GM12878 (cell line): ENCODE measurements around the gene CAMTA1. TPM values are rescaled to one million over a fixed set of nuclear protein-coding genes. Genes with fewer than 3 reads are reported as not detected.

Source experiments
- ATAC-seq: fragments of 200-7000 bp; cut with Tn5 transposase; 3 replicates; pipeline ENCODE4 v1.9.1; 2020; ENCODE audit warnings: mild to moderate bottlenecking, moderate library complexity
- BruUV-seq: library from RNA; stranded (reverse); fragments of 400-500 nt; replicated peaks from 2 replicates; lab custom pipeline; 2021; lab: Mats Ljungman, UMichigan
- CTCF ChIA-PET: fragments of 300-600 bp; sonication (Branson Sonifier 250); formaldehyde crosslinking; extraction: SDS; loops from one replicate; lab custom pipeline; 2021; ENCODE audit warnings: inconsistent platforms; lab: Yijun Ruan, JAX
- POLR2A ChIA-PET: fragments of 350-600 bp; formaldehyde crosslinking; extraction: SDS; loops from one replicate; lab custom pipeline; 2021; ENCODE audit warnings: inconsistent platforms; lab: Charles Lee
- RAD21 ChIA-PET: fragments of 300-600 bp; sonication (Branson Sonifier 250); formaldehyde crosslinking; loops from one replicate; lab custom pipeline; 2023; ENCODE audit warnings: antibody characterized with exemption; ENCODE audit not compliant: unreplicated experiment; lab: Charles Lee
- SMC1A ChIA-PET: fragments of 300-600 bp; sonication (Branson Sonifier 250); formaldehyde crosslinking; loops from one replicate; lab custom pipeline; 2023; ENCODE audit not compliant: unreplicated experiment, uncharacterized antibody; lab: Charles Lee
- DNase-seq: peaks from one replicate; pipeline ENCODE4 v3.0.0-alpha.2; 2011; ENCODE audit warnings: low read depth, low spot score
- FAIRE-seq: peaks from 3 replicates; lab custom pipeline; 2011; peaks lifted over from hg19 to GRCh38; lab: Jason Lieb, UNC
- H2AFZ ChIP-seq: 2 replicates; pipeline ENCODE4 v1.6.0; 2011; ENCODE audit warnings: low read depth, low read length, control low read depth; ENCODE audit not compliant: control insufficient read depth
- H3K27ac ChIP-seq: 2 replicates; pipeline ENCODE4 v1.5.1; 2011; ENCODE audit warnings: control low read depth; ENCODE audit not compliant: control insufficient read depth, insufficient read depth
- H3K27me3 ChIP-seq, 2 experiments: replicated peaks in 1 of 2; 2 replicates each; pipeline versions ENCODE4 v1.6.0 to v1.6.1; 2011; ENCODE audit warnings: low read length in 1 of 2; ENCODE audit not compliant: control insufficient read depth in 2 of 2, insufficient read depth in 2 of 2
- H3K36me3 ChIP-seq, 2 experiments: 2 replicates each; pipeline ENCODE4 v1.5.1; 2011; ENCODE audit warnings: low read length in 1 of 2; ENCODE audit not compliant: control insufficient read depth in 2 of 2, insufficient read depth in 2 of 2
- H3K4me1 ChIP-seq: 2 replicates; pipeline ENCODE4 v1.6.1; 2011; ENCODE audit warnings: mild to moderate bottlenecking, low read length, moderate library complexity, mixed read lengths; ENCODE audit not compliant: control insufficient read depth, insufficient read depth
- H3K4me2 ChIP-seq: 2 replicates; pipeline ENCODE4 v1.6.0; 2011; ENCODE audit warnings: control low read depth; ENCODE audit not compliant: control insufficient read depth, insufficient read depth
- H3K4me3 ChIP-seq: fragments of 200-600 bp; sonication (generic); 2 replicates; pipeline ENCODE4 v1.5.1; 2016
- H3K79me2 ChIP-seq: 2 replicates; pipeline ENCODE4 v1.6.0; 2011; ENCODE audit warnings: low read length; ENCODE audit not compliant: control insufficient read depth, insufficient read depth
- H3K9ac ChIP-seq: 2 replicates; pipeline ENCODE4 v1.8.0; 2011; ENCODE audit warnings: low read length, control low read depth, mixed read lengths; ENCODE audit not compliant: control insufficient read depth, insufficient read depth
- H3K9me3 ChIP-seq: replicated peaks from 3 replicates; pipeline ENCODE4 v1.5.1; 2011; ENCODE audit warnings: mild to moderate bottlenecking, low read length; ENCODE audit not compliant: control insufficient read depth, insufficient read depth
- H4K20me1 ChIP-seq: 2 replicates; pipeline ENCODE4 v1.6.0; 2011; ENCODE audit not compliant: control insufficient read depth, insufficient read depth
- CBX3 ChIP-seq: fragments of 200-600 bp; sonication (generic); IDR thresholded peaks from 2 replicates; pipeline ENCODE4 v1.6.1; 2016; ENCODE audit warnings: low read depth, borderline replicate concordance
- ESRRA ChIP-seq: IDR thresholded peaks from 2 replicates; pipeline ENCODE4 v1.6.1; 2012; ENCODE audit warnings: mild to moderate bottlenecking, low read length, improper control_type of control experiment
- NBN ChIP-seq: fragments of 450-650 bp; IDR thresholded peaks from 2 replicates; pipeline ENCODE4 v1.6.1; 2016
- PAX5 ChIP-seq: IDR thresholded peaks from 2 replicates; pipeline ENCODE4 v1.6.1; 2011; ENCODE audit warnings: low read depth, low read length, borderline replicate concordance
- SRF ChIP-seq, 2 experiments: IDR thresholded peaks; 2 replicates each; pipeline ENCODE4 v1.6.1; 2011; ENCODE audit warnings: low read depth in 2 of 2, low read length in 2 of 2, mild to moderate bottlenecking in 1 of 2, moderate library complexity in 1 of 2
- TCF3 ChIP-seq: IDR thresholded peaks from 2 replicates; pipeline ENCODE4 v1.6.1; 2012; ENCODE audit warnings: low read depth, mild to moderate bottlenecking, low read length, borderline replicate concordance; ENCODE audit not compliant: insufficient read depth
- ZZZ3 ChIP-seq: IDR thresholded peaks from 2 replicates; pipeline ENCODE4 v1.6.1; 2011; ENCODE audit warnings: low read depth; ENCODE audit not compliant: control insufficient read depth, insufficient read length
- WGBS: methylation state at CpG from one replicate; pipeline ENCODE4 v1.1.6; 2016; ENCODE audit warnings: low lambda C conversion rate; ENCODE audit not compliant: insufficient replicate concordance, insufficient coverage; ENCODE audit errors: missing lambda C conversion rate; 5-methylcytosine and 5-hydroxymethylcytosine counted together
- in situ Hi-C: fragments of 300-500 bp; cut with MboI; formaldehyde crosslinking; loops from 9 replicates; pipeline ENCODE4 v1.14.3; 2018; ENCODE audit warnings: mixed read lengths
- intact Hi-C: fragments of 100-400 bp; cut with micrococcal nuclease; formaldehyde crosslinking; loops from one replicate; pipeline ENCODE4 v1.14.2; 2022; ENCODE audit not compliant: unreplicated experiment
- polyA plus RNA-seq, 11 experiments: library from polyadenylated mRNA; depleted of rRNA in 4 of 11; unstranded in 6 of 11; stranded (reverse) in 5 of 11; fragments of >200 nt; fragmentation: Nextera tagmentation in 4 of 11; fragmentation: Illumina TruSeq in 1 of 11; extraction: Ambion mirVana in 4 of 11; extraction: Trizol in 1 of 11; gene quantifications; 1 replicate in 1 of 11; 2 replicates in 10 of 11; pipeline versions ENCODE4 v1.2.1 to v1.2.3, GENCODE V29; 2011 to 2016; ENCODE audit warnings: inconsistent platforms in 2 of 11, missing spikeins in 2 of 11, low read depth in 1 of 11
- total RNA-seq, 4 experiments: library from RNA; depleted of rRNA in 3 of 4; stranded (reverse); fragments of >200 nt in 3 of 4; fragmentation: Illumina TruSeq in 1 of 4; extraction: Trizol in 1 of 4; gene quantifications; 2 replicates each; pipeline versions ENCODE4 v1.2.1 to v1.2.3, GENCODE V29; 2013 to 2021
- TF ChIP-seq, protein P1 (sequence below): fragments of 150-350 bp; IDR thresholded peaks from 2 replicates; pipeline ENCODE4 v1.6.1; 2014; ENCODE audit warnings: mild to moderate bottlenecking, low read depth, low read length
- TF ChIP-seq, protein P2 (sequence below): IDR thresholded peaks from 2 replicates; pipeline ENCODE4 v1.6.1; 2012; ENCODE audit warnings: low read depth, low read length, improper control_type of control experiment
- TF ChIP-seq, protein P3 (sequence below): IDR thresholded peaks from 2 replicates; pipeline ENCODE4 v1.6.1; 2011; ENCODE audit warnings: borderline replicate concordance, low read depth, mild to moderate bottlenecking, moderate library complexity, low read length; ENCODE audit not compliant: insufficient read depth, poor library complexity, severe bottlenecking

CAMTA1 gene
- total and polyA plus RNA-seq, 10 of the 15 experiments (the other 5 are each of a cell fraction or from before 2014, with no cell fraction given): 37.7 to 148 (median 76.4) TPM

DNA sequence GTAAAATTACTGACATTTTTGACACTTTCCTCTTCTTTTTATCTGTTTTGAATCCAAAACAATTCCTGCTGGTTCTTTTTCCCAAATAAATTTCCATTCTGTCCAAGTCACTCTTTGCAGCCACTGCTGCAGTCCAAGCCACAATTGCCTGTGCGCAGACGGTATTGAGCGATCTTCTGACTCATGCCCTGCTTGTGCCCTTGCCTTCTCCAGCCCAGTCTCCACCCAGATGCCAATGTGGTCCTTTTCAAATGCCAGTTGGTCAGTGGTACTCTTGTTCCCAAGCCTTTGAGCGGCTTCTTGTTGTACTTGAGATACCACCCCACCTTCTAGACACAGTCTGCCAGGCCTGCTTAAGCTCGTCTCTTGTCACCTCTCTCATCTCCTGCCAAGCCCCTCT, 78.9 kb downstream of the CAMTA1 start:
- Histone ChIP-seq H3K27me3 (no peaks in the 10 kb centered on the region), H2AFZ (no peak overlapping the region), H3K27ac (no peak overlapping the region), H3K4me2 (no peak overlapping the region), H3K36me3 (peaks cover 0 to 3% of the 10 kb centered on the region in 2 experiments; a peak in 1 of 4 replicates), H4K20me1 (no peaks in the 10 kb centered on the region), H3K4me3 (no peak overlapping the region), H3K4me1 (peaks cover 28% of the 10 kb centered on the region), H3K9me3 (no peaks in the 10 kb centered on the region), H3K9ac (no peak overlapping the region), H3K79me2 (peaks cover 5% of the 10 kb centered on the region)
- CTCF ChIA-PET: no interaction called here
- TF ChIP-seq ZZZ3 (no peak), SRF (IDR thresholded peaks at IDR 0.05; ENCODE audit: low read depth in 2 of 2, low read length in 2 of 2) (no peak), NBN (no peak), ESRRA (no peak), PAX5 (no peak), CBX3 (no peak), TCF3 (no peak)
- TF ChIP-seq, protein P1, sequence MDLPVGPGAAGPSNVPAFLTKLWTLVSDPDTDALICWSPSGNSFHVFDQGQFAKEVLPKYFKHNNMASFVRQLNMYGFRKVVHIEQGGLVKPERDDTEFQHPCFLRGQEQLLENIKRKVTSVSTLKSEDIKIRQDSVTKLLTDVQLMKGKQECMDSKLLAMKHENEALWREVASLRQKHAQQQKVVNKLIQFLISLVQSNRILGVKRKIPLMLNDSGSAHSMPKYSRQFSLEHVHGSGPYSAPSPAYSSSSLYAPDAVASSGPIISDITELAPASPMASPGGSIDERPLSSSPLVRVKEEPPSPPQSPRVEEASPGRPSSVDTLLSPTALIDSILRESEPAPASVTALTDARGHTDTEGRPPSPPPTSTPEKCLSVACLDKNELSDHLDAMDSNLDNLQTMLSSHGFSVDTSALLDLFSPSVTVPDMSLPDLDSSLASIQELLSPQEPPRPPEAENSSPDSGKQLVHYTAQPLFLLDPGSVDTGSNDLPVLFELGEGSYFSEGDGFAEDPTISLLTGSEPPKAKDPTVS: no peak
- TF ChIP-seq, protein P2, sequence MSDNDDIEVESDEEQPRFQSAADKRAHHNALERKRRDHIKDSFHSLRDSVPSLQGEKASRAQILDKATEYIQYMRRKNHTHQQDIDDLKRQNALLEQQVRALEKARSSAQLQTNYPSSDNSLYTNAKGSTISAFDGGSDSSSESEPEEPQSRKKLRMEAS: no peak
- TF ChIP-seq, protein P3, sequence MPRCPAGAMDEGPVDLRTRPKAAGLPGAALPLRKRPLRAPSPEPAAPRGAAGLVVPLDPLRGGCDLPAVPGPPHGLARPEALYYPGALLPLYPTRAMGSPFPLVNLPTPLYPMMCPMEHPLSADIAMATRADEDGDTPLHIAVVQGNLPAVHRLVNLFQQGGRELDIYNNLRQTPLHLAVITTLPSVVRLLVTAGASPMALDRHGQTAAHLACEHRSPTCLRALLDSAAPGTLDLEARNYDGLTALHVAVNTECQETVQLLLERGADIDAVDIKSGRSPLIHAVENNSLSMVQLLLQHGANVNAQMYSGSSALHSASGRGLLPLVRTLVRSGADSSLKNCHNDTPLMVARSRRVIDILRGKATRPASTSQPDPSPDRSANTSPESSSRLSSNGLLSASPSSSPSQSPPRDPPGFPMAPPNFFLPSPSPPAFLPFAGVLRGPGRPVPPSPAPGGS: no peak
- POLR2A ChIA-PET: no interaction called here
- ATAC-seq (no peak), FAIRE-seq (no peak), DNase-seq (no peak)
- SMC1A ChIA-PET: no interaction called here
- in situ Hi-C loops (no loop called here), intact Hi-C loops (no loop called here)
- no TSS peak for BruUV-seq
- WGBS: 100% methylated on average over 5 of the region's 5 CpGs
- RAD21 ChIA-PET: no interaction called here
